22Rv1 (cell line): ENCODE results near the gene WFDC13.
"Not testable (repeated sequence)": the region's sequence is repeated elsewhere in the genome, so short reads cannot be mapped to it uniquely, and the experiment has no call there.

Experiments used
- H3K27ac ChIP-seq: fragments of 450-650 bp; 2 replicates; pipeline ENCODE4 v1.5.1; 2017
- CTCF ChIP-seq: fragments of 450-650 bp; IDR thresholded peaks from 2 replicates; pipeline ENCODE4 v1.5.1; 2017; ENCODE audit warnings: mild to moderate bottlenecking
- ZFX ChIP-seq: fragments of 450-650 bp; IDR thresholded peaks from 2 replicates; pipeline ENCODE4 v1.6.1; 2017; ENCODE audit warnings: antibody characterized with exemption, borderline replicate concordance

WFDC13 gene, protein sequence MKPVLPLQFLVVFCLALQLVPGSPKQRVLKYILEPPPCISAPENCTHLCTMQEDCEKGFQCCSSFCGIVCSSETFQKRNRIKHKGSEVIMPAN

GRCh38 chr20:45701873-45702272 lies at the start of gene WFDC13:
TSS of gene WFDC13 (plus strand) at chr20:45702038. CDS start at chr20:45702124, 86 bp downstream.
- no peak for TF ChIP-seq ZFX
- no peak for TF ChIP-seq CTCF
- H3K27ac ChIP-seq = no peak within 1 kb of the TSS

- H3K27ac ChIP-seq = not testable (repeated sequence)
Measured at GRCh38 chr20:45657038-45657437, 44.8 kb upstream of the WFDC13 start.

DNA sequence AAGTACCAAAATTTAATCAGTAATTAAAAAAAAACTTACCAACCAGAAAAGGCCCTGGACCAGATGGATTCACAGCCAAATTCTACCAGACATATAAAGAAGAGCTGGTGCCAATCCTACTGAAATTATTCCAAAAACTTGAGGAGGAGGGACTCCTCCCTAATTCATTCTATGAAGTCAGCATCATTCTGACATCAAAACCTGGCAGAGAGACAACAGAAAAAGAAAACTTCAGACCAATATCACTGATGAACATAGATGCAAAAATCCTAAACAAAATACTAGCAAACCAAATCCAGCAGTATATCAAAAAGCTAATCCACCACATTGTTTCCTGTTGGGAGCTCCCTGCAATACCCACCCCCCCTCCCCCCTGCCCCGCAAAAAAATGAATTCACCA lies 31.7 kb upstream of the WFDC13 start, which contains the start of gene WFDC11:
Gene WFDC11 (minus strand): TSS at position 101 of the 400 bp plus-strand sequence. CDS start 19,639 bp downstream, outside the sequence.
- H3K27ac ChIP-seq = no peak within 1 kb of the TSS
- TF ChIP-seq CTCF (no peak), ZFX (no peak)

DNA sequence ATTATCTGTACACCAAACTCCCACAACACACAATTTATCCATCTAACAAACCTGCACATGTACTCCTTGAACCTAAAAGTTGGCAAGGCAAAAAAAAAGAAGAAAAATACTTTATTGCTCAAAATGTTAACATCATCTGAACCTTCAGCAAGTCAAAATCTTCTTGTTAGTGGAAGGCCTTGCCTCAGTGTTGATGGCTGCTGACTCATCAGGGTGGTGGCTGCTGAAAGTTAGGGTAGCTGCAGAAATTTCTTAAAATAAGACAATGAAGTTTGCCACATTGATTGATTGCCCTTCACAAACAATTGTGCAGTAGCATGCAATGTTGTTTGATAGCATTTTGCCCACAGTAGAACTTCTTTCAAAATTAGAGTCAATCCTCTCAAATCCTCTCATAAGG lies 29.1 kb upstream of the WFDC13 start:
- H3K27ac ChIP-seq = no peak overlapping the region
- TF ChIP-seq CTCF (no peak), ZFX (no peak)

DNA sequence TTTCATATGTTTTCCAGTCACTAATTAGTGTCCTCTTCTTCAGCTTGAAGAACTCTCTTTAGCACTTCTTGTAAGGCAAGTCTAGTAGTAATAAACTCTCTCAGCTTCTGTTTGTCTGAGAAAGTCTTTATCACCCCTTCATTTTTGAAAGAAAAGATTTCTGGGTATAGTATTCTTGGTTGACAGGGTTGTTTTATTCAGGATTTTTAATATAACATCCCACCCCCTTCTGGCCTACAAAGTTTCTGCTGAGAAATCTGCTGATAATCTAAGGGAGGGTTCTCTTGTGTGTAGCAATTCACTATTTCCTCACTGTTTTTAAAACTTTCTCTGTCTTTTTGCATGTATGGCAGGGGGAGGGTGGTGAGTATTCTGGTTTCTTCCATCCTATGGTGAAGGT lies 22.2 kb upstream of the WFDC13 start:
- no peak overlapping the region for H3K27ac ChIP-seq
- no peak for TF ChIP-seq ZFX
- TF ChIP-seq CTCF = no peak

DNA sequence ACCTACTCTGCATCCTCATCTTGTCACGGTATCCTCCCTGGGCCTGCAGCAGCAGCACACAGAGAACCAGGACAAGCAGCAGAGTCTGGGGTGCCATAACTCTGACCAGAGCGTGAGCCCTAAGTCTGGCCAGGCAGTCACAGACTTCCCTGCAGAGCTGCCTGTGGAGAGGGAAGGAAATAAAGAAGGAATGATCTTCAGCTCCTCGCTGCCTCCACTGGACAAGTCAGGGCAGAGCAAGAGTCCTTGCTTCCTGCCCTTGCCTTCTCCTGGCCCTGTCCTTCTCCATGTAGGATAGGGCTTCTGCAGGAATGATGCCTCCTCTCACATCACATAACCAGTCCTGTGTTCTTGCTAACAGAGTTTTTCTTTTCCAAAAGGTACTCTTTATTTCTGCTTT lies 15.9 kb upstream of the WFDC13 start:
- no peak overlapping the region for H3K27ac ChIP-seq
- TF ChIP-seq ZFX = no peak
- TF ChIP-seq CTCF = 0 out of 2 replicates have a peak, but pooled peaks have one; percentile 6

- H3K27ac ChIP-seq = not testable (repeated sequence)
Measured at GRCh38 chr20:45693346-45693745, 8.5 kb upstream of the WFDC13 start.

- TF ChIP-seq ZFX = no peak
- TF ChIP-seq CTCF = no peak
Measured at GRCh38 chr20:45695496-45695895, 6.3 kb upstream of the WFDC13 start.

More at GRCh38 chr20:45695496-45695895, 6.3 kb upstream of the WFDC13 start:
- no peak overlapping the region for H3K27ac ChIP-seq
